GM19395 (cell line): Measurements from ENCODE around the gene WWOX.

Experiments used
- ATAC-seq: cut with Tn5 transposase; IDR thresholded peaks from one replicate; pipeline ENCODE4 v1.9.1; 2021; ENCODE audit warnings: mild to moderate bottlenecking, moderate library complexity; ENCODE audit not compliant: unreplicated experiment

Gene WWOX

DNA sequence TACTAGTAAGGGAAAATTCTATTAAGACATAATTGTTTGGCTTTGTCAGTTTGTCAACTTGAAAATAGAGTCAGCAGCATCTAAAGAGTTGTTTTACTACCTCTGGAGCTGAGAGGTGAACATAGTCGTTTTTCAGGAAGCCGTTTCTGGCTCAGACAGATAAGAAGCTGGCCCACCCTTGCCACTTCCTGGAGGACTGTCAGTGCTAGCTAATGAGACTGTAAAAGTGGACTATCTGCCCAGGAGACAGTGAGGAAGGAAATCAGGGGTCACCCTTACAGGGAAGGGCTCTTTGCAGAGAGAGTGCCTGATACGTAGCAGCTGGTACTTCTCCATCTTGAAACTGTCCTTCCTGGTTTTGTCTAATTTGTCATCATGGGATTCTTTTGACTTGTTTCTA, 328.7 kb downstream of the WWOX start:
- no peak for ATAC-seq

DNA sequence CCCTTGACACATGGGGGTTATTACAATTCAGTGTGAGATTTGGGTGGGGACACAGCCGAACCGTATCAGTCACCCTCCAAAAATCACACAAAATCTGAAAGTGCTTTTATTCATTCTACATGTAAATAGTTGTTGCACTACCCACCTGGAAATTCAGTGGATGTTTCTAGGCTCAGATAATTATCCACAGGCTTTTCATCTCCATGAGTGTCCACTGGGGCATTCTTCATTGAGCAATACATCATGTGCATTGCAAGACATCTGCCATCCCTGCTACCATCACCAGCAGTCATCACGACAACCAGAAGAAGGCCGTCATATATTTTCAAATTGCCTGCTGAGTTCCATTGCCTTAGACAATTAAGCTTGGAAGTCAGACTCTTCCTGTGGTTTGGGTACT, 330.8 kb downstream of the WWOX start:
- no peak for ATAC-seq

DNA sequence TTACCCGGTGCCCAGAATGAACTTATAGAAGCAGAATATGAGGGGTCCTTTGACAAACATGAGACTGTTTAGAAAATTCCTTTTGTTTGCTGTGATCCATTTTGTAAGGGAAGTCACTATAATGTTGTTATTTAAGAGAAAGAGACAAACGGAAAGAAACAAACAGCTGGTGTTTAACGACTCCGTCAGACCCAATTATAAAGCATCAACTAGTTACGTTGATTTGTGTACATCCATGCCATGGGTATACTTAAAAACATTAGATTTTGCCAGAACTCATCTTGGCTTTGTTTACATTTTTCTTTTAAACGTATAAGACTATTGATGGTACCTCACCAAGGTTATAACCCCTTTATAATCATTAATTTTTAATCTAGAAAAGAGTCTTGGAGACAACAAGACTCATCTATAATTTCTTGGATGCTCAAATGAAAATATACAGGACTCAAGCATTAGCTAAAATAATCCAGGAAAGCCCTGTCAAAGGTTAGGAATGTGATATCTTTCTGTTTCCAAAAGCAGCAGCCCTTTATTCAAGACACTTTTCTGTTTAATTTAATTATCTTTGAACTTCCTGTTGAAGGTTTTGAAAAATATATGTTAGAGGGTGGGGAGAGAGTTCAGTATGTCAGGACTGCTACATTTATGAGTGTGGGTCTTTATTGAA, 331.7 kb downstream of the WWOX start:
- no peak for ATAC-seq

DNA sequence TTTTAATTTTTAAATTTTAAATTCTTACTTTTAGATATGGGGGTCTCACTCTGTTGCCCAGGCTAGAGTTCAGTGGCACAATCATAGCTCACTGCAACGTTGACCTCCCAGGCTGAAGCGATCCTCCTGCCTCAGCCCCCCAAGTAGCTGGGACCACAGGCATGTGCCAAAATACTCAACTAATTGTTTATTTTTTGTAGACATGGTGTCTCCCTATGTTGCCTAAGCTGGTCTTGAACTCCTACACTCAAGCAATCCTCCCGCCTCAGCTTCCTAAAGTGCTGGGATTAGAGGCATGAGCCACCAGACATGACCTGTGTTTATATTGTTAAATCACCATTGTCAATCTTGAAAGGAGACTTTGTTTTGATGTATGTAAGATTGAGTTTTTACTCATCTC, 332.2 kb downstream of the WWOX start:
- ATAC-seq, result no peak

DNA sequence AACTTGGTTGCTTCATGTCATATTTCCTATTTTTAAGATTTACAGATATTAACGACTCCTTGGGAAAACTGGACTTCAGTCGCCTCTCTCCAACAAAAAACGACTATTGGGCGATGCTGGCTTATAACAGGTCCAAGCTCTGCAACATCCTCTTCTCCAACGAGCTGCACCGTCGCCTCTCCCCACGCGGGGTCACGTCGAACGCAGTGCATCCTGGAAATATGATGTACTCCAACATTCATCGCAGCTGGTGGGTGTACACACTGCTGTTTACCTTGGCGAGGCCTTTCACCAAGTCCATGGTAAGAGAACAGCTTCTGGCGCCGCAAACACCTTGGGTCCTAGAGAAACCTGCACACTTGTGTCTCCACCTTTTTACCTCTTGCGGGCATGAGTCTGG, 333.0 kb downstream of the WWOX start:
- ATAC-seq, result no peak

DNA sequence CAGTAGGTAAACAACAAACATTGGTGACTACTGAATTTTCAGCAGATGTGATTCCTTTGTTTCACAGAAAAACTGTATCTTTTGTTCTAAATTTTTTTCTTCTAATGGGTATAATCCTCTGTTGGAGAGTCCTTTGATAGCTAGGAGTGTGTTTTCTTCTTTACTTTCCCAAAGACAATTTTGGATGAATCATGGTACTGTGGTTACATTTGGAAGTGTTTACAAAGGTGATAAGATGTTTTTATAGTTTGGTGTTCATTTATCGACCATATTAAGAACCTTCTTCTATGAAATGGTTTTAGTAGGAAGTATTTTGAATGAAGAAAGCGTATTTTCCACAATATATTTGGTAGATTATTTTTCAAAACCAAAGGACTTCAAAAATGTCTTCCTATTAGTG, 333.7 kb downstream of the WWOX start:
- ATAC-seq, result no peak

DNA sequence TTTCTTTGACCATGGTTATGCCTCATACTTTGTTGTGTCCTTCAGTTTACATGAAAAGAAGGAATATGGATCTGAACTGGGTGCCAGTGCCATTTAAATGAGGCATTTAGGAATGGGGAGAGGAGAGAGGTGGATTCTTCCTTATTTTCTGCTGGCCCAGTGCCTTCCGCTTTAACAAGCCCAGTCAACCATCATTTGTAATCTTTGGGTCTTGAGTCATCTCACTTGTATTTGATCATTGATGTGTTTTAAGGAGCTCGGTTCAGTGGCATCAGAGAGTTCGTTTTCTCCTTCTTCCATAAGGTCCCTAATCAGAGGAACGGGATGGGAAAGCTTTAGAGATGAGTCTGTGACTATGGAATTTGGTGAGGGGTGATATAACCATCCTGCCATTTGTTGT, 334.9 kb downstream of the WWOX start:
- ATAC-seq, result no peak

DNA sequence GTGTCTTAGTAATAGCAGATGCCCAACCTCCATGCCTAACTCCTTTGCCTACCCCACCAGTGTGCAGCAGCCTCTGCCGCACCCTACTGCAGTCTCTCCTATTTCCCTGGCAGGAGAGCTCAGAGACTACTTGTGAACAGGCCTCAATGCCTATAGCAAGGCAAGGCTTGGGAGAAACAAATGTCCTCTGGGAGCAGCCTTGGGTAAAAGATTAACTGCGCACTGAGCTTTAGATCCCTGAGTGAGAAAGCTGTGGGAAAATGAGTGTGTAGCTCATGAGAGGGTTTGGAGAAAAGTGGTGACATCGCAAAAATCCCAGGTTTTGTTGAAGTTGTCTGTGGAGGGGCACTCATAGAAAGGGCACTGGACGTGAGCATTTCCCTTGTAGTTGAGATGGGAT, 335.8 kb downstream of the WWOX start:
- ATAC-seq, result no peak

DNA sequence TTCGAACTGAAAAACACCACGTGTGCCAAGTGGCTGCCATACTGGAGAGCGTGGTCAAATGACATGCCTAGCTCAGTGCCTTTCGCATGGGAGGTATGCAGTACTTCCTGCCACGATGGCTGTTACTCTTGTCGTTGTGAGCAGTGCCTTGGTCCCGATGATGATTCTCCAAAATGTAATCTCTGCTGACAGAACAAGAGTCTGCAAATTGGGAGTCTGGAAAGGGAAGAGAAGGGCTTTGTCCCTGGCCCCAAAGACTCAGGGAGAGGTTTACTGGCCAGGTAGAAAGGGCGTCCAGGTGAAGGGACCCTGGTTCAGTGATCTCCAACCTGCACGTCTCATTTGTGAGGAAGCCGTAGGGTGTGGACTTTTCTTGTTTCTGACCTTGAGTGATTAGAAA, 336.6 kb downstream of the WWOX start:
- ATAC-seq, result no peak

DNA sequence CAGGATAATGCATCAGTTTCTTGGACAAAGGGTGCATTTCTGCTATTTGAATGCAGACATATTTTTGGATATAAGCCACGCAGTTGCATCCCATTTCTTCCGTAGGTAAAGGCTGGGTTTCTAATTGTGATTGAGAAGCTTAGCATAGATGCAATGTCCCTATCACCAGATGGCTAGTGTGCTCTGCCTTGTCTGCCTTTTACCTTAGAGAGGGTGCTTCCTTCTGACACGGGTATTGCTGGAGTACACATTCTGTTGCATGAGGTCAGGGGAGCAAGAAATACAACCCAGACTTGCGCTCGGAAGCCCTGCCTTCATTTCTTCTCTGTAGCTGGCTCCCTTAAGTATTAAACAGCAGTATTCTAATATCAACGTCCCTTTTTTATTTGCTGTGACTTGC, 337.4 kb downstream of the WWOX start:
- ATAC-seq, result no peak

DNA sequence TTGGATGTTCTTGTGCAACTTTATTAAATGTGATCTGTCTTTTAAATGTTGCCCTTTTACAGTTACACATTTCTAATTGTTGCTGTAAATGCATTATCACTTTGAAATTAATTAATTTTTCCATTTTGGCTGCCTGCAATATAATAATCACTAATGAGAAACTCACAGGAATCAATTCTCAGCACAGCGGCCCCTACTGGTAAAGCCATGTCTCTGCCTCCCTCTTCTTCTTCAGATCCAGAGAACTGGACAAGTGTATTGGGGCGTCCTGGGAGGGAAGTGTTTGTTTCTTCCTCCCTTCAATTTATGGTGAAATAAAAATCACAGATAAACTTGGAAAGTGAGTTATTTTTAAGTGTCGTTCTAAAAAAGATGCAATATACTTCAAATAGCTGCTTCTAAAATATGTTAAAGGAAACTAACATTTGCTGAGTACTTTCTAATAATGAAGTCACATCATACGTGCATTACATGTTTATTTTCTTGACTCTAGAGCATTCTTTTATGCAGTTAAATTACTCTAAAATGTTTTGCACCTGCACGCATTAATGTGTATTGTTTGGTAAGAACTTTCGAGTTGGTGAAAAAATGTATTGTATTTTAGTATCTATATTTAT, 338.0 kb downstream of the WWOX start:
- no peak for ATAC-seq

DNA sequence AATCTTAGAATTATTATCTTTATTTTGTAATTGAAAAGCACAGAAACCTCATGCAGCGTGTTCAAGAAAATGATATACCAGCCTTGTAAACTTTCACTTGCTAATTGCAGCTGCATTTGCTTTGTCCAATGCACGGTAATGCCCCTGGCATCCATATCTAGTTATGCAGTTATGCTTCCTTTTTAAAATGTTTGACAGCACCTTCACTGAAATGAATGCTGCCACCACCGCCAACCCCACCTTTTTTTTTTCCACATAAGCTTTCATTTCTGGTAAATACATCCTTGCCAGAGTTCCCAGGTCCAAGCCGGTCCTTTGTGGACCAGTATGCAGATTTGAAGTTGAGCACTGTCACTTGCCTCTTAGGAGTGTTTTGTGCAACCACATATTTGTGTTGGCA, 338.8 kb downstream of the WWOX start:
- ATAC-seq, result no peak

DNA sequence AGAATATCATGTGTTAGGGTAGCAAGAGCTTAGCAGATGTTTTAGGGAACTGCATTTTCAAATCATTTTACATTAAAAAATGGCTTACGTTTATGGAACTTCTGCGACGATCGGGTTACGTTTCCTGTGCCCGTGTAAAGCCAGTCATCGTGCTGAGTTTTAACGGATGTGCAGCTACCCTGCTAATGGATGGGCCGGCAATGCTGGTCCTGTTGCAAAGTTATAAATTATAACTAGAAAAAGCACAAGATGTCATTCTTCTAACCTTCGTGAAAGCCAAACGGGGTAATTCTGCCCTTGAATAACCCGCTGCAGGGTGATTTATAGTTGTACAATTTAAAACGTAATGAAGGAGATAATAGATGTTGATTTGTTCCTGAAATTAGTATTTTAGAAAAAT, 339.2 kb downstream of the WWOX start:
- no peak for ATAC-seq

DNA sequence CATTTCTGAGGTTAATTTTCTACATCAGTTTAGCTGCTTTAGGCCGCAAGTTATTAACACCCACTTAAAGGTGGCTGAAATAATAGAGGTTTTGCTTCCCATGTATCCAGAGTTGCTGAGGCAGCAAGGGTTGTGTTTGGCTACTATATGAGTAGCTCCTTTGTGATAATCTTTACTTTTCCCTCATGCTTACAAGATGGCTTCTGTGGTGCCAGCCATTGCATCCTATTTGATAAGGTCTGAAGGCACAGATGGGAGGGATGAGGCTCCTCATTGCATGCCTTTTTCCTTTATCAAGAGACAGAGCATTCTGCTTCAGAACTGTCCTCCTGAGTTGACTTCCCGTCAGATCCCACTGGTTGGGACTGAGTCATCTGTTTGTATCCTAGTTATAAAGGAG, 340.2 kb downstream of the WWOX start:
- no peak for ATAC-seq

DNA sequence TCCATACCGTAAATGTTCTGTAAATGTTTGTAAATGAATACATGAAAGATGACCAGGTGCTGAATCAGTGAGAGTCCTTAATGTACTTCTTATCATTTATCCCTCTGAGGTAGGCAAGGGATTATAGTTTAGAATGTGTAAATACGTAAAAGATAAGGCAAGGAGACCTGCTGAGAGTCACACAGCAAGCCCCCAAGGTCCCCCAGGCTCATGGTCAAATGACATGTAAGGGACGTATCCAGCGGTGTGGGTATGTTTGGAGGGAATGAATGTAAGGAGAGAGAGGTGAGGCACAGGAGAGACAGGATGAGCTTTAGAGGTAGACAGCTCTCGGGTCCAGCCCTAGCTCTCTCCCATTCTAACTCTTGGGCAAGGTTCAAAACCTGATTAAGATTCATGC, 341.8 kb downstream of the WWOX start:
- ATAC-seq, result no peak

DNA sequence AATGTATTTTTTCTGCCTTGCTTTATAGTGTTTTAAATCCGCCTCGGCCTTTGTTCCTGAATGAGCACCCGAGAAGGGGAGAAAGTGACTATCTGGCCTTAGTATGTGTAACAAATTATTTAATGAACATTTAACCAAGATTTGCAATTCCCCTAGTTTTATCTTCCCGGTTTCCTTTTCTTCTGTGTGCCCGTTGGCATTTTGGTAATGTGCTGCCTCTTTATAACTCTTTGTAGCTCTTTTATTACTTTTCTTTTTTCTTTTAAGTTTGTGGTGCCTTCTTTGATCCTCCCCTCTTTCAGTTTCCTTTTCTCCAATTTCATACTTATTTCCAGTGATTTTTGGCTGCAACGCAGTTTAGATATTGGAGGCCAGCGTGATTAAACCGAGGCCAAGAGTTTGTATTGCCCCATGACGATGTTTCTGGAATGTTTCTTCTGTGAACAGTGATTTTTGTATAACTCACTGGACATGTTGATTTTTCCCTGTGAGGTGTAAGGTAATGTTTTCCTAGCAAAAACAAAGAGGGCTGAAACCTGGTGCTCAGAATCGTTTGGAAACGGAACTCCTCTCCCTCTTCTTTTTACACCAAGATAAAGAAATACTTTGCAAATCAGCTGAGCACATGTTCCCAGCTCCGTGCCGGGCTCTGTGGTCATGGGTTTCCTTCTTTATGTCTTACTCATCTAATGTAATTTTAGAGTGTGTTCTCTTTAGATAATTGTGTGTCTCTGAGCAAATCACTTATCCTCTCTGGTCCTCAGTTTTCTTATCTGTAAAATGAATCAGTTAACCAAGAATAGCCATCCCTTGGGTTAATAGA, 344.3 kb downstream of the WWOX start:
- no peak for ATAC-seq

DNA sequence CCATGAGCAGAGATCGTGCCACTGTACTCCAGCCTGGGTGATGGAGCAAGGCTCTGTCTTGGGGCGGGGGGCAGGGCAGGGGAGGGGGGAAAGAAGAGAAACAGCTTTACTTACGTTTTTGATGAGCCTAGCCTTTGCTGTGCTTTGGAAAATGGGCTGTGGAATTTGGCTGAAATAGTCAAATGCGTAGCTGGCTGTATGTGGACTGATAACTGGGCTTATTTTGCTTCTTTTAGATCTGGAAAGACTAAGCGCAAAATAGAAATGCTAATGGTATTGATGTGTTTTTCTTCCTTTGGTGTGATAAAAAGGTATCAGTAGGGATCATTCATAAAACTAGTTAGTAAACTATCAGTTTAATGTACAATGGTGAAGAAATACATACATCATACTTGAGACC, 346.4 kb downstream of the WWOX start:
- ATAC-seq, result no peak

DNA sequence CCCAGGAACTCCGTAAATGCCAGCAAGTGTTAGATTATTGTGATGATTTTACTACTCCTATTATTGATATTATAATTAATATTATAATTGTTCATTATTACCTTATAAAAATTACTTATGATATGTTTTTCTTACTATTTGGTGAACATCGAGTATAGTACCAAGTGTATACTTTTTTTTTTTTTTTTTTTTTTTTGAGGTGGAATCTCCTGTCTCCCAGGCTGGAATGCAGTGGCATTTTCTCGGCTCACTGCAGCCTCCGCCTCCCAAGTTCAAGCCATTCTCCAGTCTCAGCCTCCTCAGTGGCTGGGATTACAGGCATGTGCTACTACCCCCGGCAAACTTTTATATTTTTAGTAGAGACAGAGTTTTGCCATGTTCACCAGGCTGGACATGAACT, 347.0 kb downstream of the WWOX start:
- ATAC-seq, result no peak

DNA sequence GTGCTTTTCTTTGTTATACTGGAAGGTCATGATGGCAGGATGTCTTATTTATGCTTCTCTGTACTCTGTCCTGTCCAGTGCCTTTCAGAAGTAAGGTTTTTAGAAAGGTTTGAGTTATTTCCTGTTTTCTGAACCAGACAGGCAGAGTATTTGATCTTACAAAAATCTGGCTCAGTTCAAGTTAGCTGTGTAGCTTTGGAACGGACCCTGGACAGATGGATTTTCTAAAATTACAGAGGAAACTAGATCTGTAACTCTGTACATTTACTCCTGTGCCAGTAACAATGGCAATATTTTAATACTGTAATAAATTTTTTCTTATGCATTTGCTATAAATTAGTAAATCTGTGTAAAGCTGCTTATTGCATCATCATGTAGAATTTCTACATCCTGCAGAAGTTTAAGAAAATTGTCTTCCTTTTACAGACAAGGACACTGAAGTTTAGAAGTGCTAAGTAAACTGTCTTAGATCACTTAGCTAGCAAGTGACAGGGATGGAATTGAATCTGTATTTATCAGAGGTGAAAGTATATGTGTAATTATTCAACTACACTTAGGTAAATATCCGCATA, 347.6 kb downstream of the WWOX start:
- no peak for ATAC-seq

DNA sequence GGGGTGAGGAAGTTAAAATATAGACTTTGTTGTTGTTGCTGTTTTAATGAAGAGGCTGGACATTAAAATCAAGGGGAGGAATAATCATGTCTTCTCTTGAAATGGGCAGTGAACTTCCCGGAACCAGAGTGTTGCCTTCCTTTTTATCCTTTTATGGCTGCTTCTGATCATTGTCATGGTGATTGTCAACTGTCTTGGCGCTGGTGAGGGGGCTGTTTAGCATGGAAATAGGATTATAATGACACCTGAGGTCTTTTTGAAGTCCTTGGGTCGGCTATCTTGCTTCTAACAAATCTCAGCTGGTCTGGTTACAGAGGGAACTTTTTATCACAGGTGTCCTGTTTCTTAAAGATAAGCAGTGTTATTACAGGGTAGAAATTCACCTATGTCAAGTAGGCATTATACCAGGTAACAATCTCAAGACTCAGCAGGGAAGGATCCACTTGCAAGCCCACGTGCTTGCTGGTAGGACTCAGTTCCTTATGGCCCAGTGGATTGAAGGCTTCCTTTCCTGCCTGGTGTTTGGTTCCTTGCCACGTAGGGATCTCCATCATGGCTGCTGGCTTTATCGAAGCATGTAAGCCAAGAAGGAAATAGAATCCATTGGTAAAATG, 349.3 kb downstream of the WWOX start:
- ATAC-seq, result no peak

DNA sequence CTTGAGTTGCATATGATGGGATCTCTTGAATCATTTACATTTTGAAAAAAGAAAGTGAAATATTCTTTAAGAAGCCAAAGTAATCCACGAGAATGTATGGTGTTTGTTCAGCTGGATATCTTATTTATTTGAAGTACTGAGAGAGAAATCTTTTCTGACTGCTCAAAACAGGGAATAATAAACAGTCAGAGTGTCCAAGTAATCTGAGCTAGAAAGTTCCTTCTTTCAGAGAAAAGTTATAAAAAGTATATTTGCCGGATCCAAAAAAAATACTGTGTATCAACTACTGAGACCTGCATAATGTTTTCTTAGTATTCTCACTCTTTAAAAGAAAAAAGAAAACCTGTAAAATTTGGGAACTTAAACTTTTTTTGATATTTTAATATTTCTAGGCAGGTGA, 350.8 kb downstream of the WWOX start:
- no peak for ATAC-seq
